Measurements from ENCODE around the gene JMJD6.
A peak's percentile ranks its signal among the peaks of the same experiment; 100 is the strongest.

DNA sequence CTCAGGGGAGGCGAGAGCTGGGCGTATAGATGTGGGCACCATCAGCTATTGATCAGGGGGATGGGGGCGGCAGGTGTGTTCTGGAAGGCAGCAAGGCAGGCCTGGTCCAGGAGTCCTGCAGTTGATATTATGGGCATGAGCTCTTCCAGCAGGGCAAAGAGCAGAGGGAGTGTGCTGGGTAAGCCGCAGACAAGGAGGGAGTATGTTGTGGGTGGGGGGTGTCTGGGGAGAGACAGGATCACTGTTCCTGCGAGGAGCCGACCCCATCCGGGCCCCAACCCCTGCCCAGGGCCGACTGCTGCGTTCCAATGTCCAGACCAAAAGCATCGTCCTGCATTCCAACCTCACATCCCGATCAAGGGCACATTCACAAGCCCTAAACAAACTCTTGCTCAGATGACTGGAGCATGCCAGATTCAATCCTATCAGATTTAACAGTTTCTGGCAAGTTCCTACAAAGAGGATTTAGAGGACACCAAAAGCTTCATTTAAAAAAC is 24.9 kb downstream of the JMJD6 start:
- TF ChIP-seq POLR2A (IDR thresholded peaks at IDR 0.05) (peak in 1 of 2 donors; percentile 10), CTCF (IDR thresholded peaks at IDR 0.05) (no peak)

Measured in adrenal gland (tissue), 5 donors.